H1 (cell line): ENCODE measurements around the gene C1orf116. TPM values are rescaled to one million over a fixed set of nuclear protein-coding genes. Genes with fewer than 3 reads are reported as not detected.

Experiments used
- CTCF ChIA-PET: fragments of 300-600 bp; sonication (Branson Sonifier 250); formaldehyde crosslinking; loops from one replicate; lab custom pipeline; 2021; ENCODE audit not compliant: partially characterized antibody; lab: Charles Lee
- POLR2A ChIA-PET: fragments of 300-600 bp; sonication (Branson Sonifier 250); formaldehyde crosslinking; loops from one replicate; lab custom pipeline; 2021; ENCODE audit warnings: inconsistent platforms; ENCODE audit not compliant: partially characterized antibody; lab: Charles Lee
- DNase-seq, 2 experiments: peaks; one replicate each; pipeline versions ENCODE4 v3.0.0 to v3.0.0-alpha.2; 2010 to 2022; ENCODE audit warnings: low spot score in 2 of 2, low read depth in 1 of 2, mixed read lengths in 1 of 2
- FAIRE-seq: peaks from 2 replicates; lab custom pipeline; 2011; peaks lifted over from hg19 to GRCh38; lab: Jason Lieb, UNC
- H2AFZ ChIP-seq: 2 replicates; pipeline ENCODE4 v1.8.1; 2012; ENCODE audit warnings: low read length, inconsistent platforms
- H2AK5ac ChIP-seq: 2 replicates; pipeline ENCODE4 v1.6.1; 2013; ENCODE audit warnings: low read depth, low read length
- H2BK120ac ChIP-seq: replicated peaks from 2 replicates; pipeline ENCODE3; 2013; ENCODE audit warnings: low read depth, low read length, inconsistent platforms
- H2BK12ac ChIP-seq: 2 replicates; pipeline ENCODE4 v1.6.1; 2013; ENCODE audit warnings: low read depth, low read length
- H2BK15ac ChIP-seq: 2 replicates; pipeline ENCODE4 v1.6.1; 2013; ENCODE audit warnings: low read length
- H2BK20ac ChIP-seq: 2 replicates; pipeline ENCODE4 v1.6.1; 2013; ENCODE audit warnings: low read length
- H2BK5ac ChIP-seq: 2 replicates; pipeline ENCODE4 v1.6.1; 2013; ENCODE audit warnings: low read depth, low read length
- H3K14ac ChIP-seq: 2 replicates; pipeline ENCODE4 v1.6.1; 2013; ENCODE audit warnings: inconsistent platforms; ENCODE audit not compliant: insufficient read length
- H3K18ac ChIP-seq: 2 replicates; pipeline ENCODE4 v1.6.1; 2013; ENCODE audit warnings: low read length; ENCODE audit errors: extremely low read depth
- H3K23ac ChIP-seq: 2 replicates; pipeline ENCODE4 v1.6.1; 2013; ENCODE audit warnings: inconsistent platforms; ENCODE audit not compliant: insufficient read length
- H3K23me2 ChIP-seq: 2 replicates; pipeline ENCODE4 v1.6.1; 2013; ENCODE audit warnings: low read depth, low read length
- H3K27ac ChIP-seq: 2 replicates; pipeline ENCODE4 v1.6.1; 2011; ENCODE audit warnings: low read depth, low read length, inconsistent platforms
- H3K27me3 ChIP-seq, 4 experiments: replicated peaks in 1 of 4; 1 replicate in 1 of 4; 2 replicates in 3 of 4; pipeline versions ENCODE4 v1.6.1 to v1.8.1; 2011 to 2013; ENCODE audit warnings: low read length in 3 of 4, mild to moderate bottlenecking in 3 of 4, inconsistent platforms in 2 of 4, mixed read lengths in 2 of 4, moderate library complexity in 1 of 4; ENCODE audit not compliant: control insufficient read depth in 3 of 4, insufficient read depth in 3 of 4; ENCODE audit errors: extremely low read depth in 1 of 4
- H3K36me3 ChIP-seq, 4 experiments: 2 replicates each; pipeline versions ENCODE4 v1.6.1 to v1.8.1; 2011 to 2013; ENCODE audit warnings: mild to moderate bottlenecking in 4 of 4, low read length in 3 of 4, moderate library complexity in 2 of 4, control low read depth in 1 of 4, inconsistent platforms in 1 of 4; ENCODE audit not compliant: insufficient read depth in 4 of 4, control insufficient read depth in 2 of 4
- H3K4ac ChIP-seq: replicated peaks from 2 replicates; pipeline ENCODE3; 2013; ENCODE audit warnings: low read length, low read depth, mixed read lengths, inconsistent platforms; ENCODE audit not compliant: insufficient read length
- H3K4me1 ChIP-seq, 4 experiments: replicated peaks in 1 of 4; 1 replicate in 1 of 4; 2 replicates in 3 of 4; pipeline versions ENCODE4 v1.6.1 to v1.8.1; 2011 to 2013; ENCODE audit warnings: low read length in 3 of 4, inconsistent platforms in 2 of 4, mixed read lengths in 1 of 4; ENCODE audit not compliant: insufficient read depth in 4 of 4, control insufficient read depth in 3 of 4
- H3K4me2 ChIP-seq, 2 experiments: 2 replicates each; pipeline versions ENCODE4 v1.6.1 to v1.8.1; 2011 to 2013; ENCODE audit warnings: low read depth in 2 of 2, low read length in 2 of 2, control low read depth in 1 of 2, inconsistent platforms in 1 of 2, mild to moderate bottlenecking in 1 of 2; ENCODE audit not compliant: insufficient read depth in 1 of 2
- H3K4me3 ChIP-seq, 4 experiments: fragments of 200-600, 300-600 bp in 1 of 4; sonication (generic), shearing (Covaris generic), sonication (Bioruptor Twin) in 1 of 4; 2 replicates each; pipeline versions ENCODE4 v1.5.1 to v1.8.1; 2011 to 2016; ENCODE audit warnings: low read length in 4 of 4, low read depth in 3 of 4, control low read depth in 2 of 4, inconsistent platforms in 2 of 4, mild to moderate bottlenecking in 2 of 4, mixed read lengths in 1 of 4, moderate library complexity in 1 of 4; ENCODE audit not compliant: insufficient read depth in 2 of 4; ENCODE audit errors: extremely low read depth in 1 of 4
- H3K56ac ChIP-seq: replicated peaks from 2 replicates; pipeline ENCODE3; 2013; ENCODE audit warnings: low read depth, mild to moderate bottlenecking, mixed read lengths, low read length, inconsistent platforms; ENCODE audit not compliant: insufficient read length
- H3K79me1 ChIP-seq: 2 replicates; pipeline ENCODE4 v1.6.1; 2013; ENCODE audit warnings: low read depth, low read length, control low read depth
- H3K79me2 ChIP-seq, 2 experiments: 2 replicates each; pipeline versions ENCODE4 v1.6.1 to v1.8.1; 2012 to 2013; ENCODE audit warnings: low read length in 2 of 2, mild to moderate bottlenecking in 2 of 2, inconsistent platforms in 1 of 2; ENCODE audit not compliant: insufficient read depth in 2 of 2, control insufficient read depth in 1 of 2
- H3K9ac ChIP-seq, 4 experiments: replicated peaks in 1 of 4; 1 replicate in 1 of 4; 2 replicates in 3 of 4; pipeline versions ENCODE4 v1.6.1 to v1.8.1; 2011 to 2013; ENCODE audit warnings: low read depth in 3 of 4, low read length in 3 of 4, control low read depth in 2 of 4, mild to moderate bottlenecking in 2 of 4, moderate library complexity in 2 of 4, inconsistent platforms in 1 of 4; ENCODE audit errors: extremely low read depth in 1 of 4
- H3K9me3 ChIP-seq, 2 experiments: 2 replicates each; pipeline versions ENCODE4 v1.6.1 to v1.8.1; 2012 to 2013; ENCODE audit warnings: mild to moderate bottlenecking in 2 of 2, moderate library complexity in 2 of 2, control low read depth in 1 of 2, inconsistent platforms in 1 of 2, low read depth in 1 of 2, low read length in 1 of 2, mixed read lengths in 1 of 2; ENCODE audit not compliant: insufficient read depth in 2 of 2
- H4K20me1 ChIP-seq, 2 experiments: replicated peaks in 1 of 2; 2 replicates each; pipeline versions ENCODE3 to v1.8.1; 2011 to 2013; ENCODE audit warnings: inconsistent platforms in 2 of 2, low read length in 2 of 2, mild to moderate bottlenecking in 1 of 2; ENCODE audit not compliant: insufficient read depth in 2 of 2, control insufficient read depth in 1 of 2
- H4K5ac ChIP-seq: 2 replicates; pipeline ENCODE4 v1.6.1; 2013; ENCODE audit warnings: low read length, low read depth, mixed read lengths, inconsistent platforms; ENCODE audit not compliant: insufficient read length
- H4K8ac ChIP-seq: 2 replicates; pipeline ENCODE4 v1.8.0; 2013; ENCODE audit warnings: mild to moderate bottlenecking, moderate library complexity, low read length, inconsistent platforms; ENCODE audit not compliant: insufficient read depth; ENCODE audit errors: extremely low read depth
- H4K91ac ChIP-seq: replicated peaks from 2 replicates; pipeline ENCODE3; 2013; ENCODE audit warnings: low read length, mixed read lengths, inconsistent platforms; ENCODE audit not compliant: insufficient read length
- JUND ChIP-seq: IDR thresholded peaks from 2 replicates; pipeline ENCODE4 v1.6.1; 2011; ENCODE audit warnings: mild to moderate bottlenecking, improper control_type of control experiment, low read length
- RAD21 ChIP-seq, 2 experiments: IDR thresholded peaks in 1 of 2; conservative IDR thresholded peaks in 1 of 2; 2 replicates each; pipeline ENCODE4 v1.6.1; 2011; ENCODE audit warnings: low read depth in 2 of 2, low read length in 2 of 2, improper control_type of control experiment in 1 of 2, inconsistent platforms in 1 of 2, mild to moderate bottlenecking in 1 of 2, moderate library complexity in 1 of 2
- SP2 ChIP-seq: IDR thresholded peaks from 2 replicates; pipeline ENCODE4 v1.6.1; 2012; ENCODE audit warnings: mild to moderate bottlenecking, low read length, inconsistent platforms
- SP4 ChIP-seq: IDR thresholded peaks from 2 replicates; pipeline ENCODE4 v1.6.1; 2012; ENCODE audit warnings: low read length, inconsistent platforms
- TCF12 ChIP-seq: IDR thresholded peaks from 2 replicates; pipeline ENCODE4 v1.6.1; 2011; ENCODE audit warnings: low read depth, mild to moderate bottlenecking, low read length
- USF2 ChIP-seq: IDR thresholded peaks from 2 replicates; pipeline ENCODE4 v1.6.1; 2011; ENCODE audit warnings: low read length, improper control_type of control experiment
- WGBS, 2 experiments: shearing (Covaris generic) in 1 of 2; methylation state at CpG; one replicate each; pipeline versions ENCODE4 v1.1.6 to v1.1.7; 2013 to 2015; ENCODE audit warnings: low lambda C conversion rate in 2 of 2, mixed read lengths in 2 of 2, inconsistent platforms in 1 of 2, low coverage in 1 of 2, missing lambda C conversion rate in 1 of 2; ENCODE audit not compliant: insufficient replicate concordance in 2 of 2, insufficient coverage in 1 of 2, insufficient read length in 1 of 2; ENCODE audit errors: extremely low coverage in 1 of 2, missing lambda C conversion rate in 1 of 2; 5-methylcytosine and 5-hydroxymethylcytosine counted together
- polyA plus RNA-seq, 7 experiments: library from polyadenylated mRNA; depleted of rRNA in 3 of 7; stranded (reverse) in 5 of 7; unstranded in 2 of 7; fragments of >200 nt in 5 of 7; fragments of 200-250 nt in 2 of 7; gene quantifications; 1 replicate in 5 of 7; 2 replicates in 1 of 7; 4 replicates in 1 of 7; pipeline versions ENCODE4 v1.2.1 to v1.2.3, GENCODE V29; 2011 to 2013; ENCODE audit warnings: missing spikeins in 2 of 7, mixed read lengths in 2 of 7
- total RNA-seq: library from RNA; stranded (reverse); fragmentation: NEBNext Ultra II Directional; extraction: Animal tissue kit (Norgen Biotek cat#: 25700); gene quantifications from 2 replicates; pipeline ENCODE4 v1.2.1, GENCODE V29; 2021

Gene C1orf116
- total and polyA plus RNA-seq, 2 of the 8 experiments (the other 6 are each of a cell fraction or from before 2014, with no cell fraction given): 2.2 to 3.9 TPM

GRCh38 chr1:207071426-207071825, 38.9 kb upstream of the C1orf116 start:
- H2BK120ac ChIP-seq: no peak overlapping the region
- no peak overlapping the region for H3K56ac ChIP-seq
- no peaks in the 10 kb centered on the region for H3K27me3 ChIP-seq
- no peak overlapping the region for H4K91ac ChIP-seq
- H2BK20ac ChIP-seq: no peak overlapping the region
- H3K18ac ChIP-seq: no peak overlapping the region
- no peak overlapping the region for H2BK5ac ChIP-seq
- no peak overlapping the region for H4K8ac ChIP-seq
- no peak for DNase-seq
- CTCF ChIA-PET: interaction anchor here (0.6 to 2.4 kb wide), 11 partner anchors 11 to 428 kb away, joined by 3 to 16 read pairs (median 3); no protein-coding TSS in a partner anchor
- no peaks in the 10 kb centered on the region for H3K9me3 ChIP-seq
- H3K14ac ChIP-seq: no peak overlapping the region
- peaks cover 0 to 2% of the 10 kb centered on the region in 2 experiments for H4K20me1 ChIP-seq
- no peak for TF ChIP-seq SP2
- TF ChIP-seq TCF12: no peak
- no peak for TF ChIP-seq JUND
- no peak for TF ChIP-seq USF2
- no peak for TF ChIP-seq SP4
- no peak for TF ChIP-seq RAD21 (IDR thresholded peaks at IDR 0.05 in 1 of 2, conservative IDR thresholded peaks at IDR 0.05 in 1 of 2; ENCODE audit: low read depth in 2 of 2, low read length in 2 of 2)
- TF ChIP-seq, all 59 proteins: peak for 0
- Histone ChIP-seq H2BK12ac (no peak overlapping the region), H3K23ac (no peak overlapping the region), H3K4me3 (no peak overlapping the region), H2AFZ (no peak overlapping the region), H3K4me2 (no peak overlapping the region), H3K36me3 (peaks cover 2 to 34% (median 22%) of the 10 kb centered on the region in 4 experiments; a peak in 7 of 8 replicates), H3K4me1 (no peaks in the 10 kb centered on the region), H2BK15ac (no peak overlapping the region), H2AK5ac (no peak overlapping the region), H3K27ac (no peak overlapping the region), H3K9ac (no peak overlapping the region), H3K79me1 (0 out of 2 replicates have a peak, but pooled peaks cover 2% of the 10 kb centered on the region), H3K79me2 (no peaks in the 10 kb centered on the region), H3K23me2 (no peaks in the 10 kb centered on the region), H3K4ac (no peak overlapping the region), H4K5ac (no peak overlapping the region)
- POLR2A ChIA-PET: interaction anchor here (0.7 kb wide), 1 partner anchor 250 kb away, joined by 3 read pairs; the partner anchor contains the start of gene CD55
- 86% methylated on average over 6 of the region's 6 CpGs; no CpG with 5 or more reads in 1 of the 2 experiments for WGBS, 2 experiments
- no peak for FAIRE-seq
